ENCODE measurements around the gene PLD1. TPM values are rescaled to one million over a fixed set of nuclear protein-coding genes. Genes with fewer than 3 reads are reported as not detected.

PLD1 gene
- total RNA-seq, 4 donors from 2014 or later: 15.3 to 55.9 (median 45.4) TPM

- Histone ChIP-seq H3K27ac (no peak overlapping the region), H3K4me3 (no peak overlapping the region), H3K9me3 (no peaks in the 10 kb centered on the region), H3K4me1 (no peaks in the 10 kb centered on the region), H3K36me3 (no peaks in the 10 kb centered on the region), H3K27me3 (no peaks in the 10 kb centered on the region)
- no peak for DNase-seq (ENCODE audit: low spot score in 2 of 2)
- WGBS, 2 donors: 80 to 82% methylated on average over 6 of the region's 6 CpGs
- TF ChIP-seq EP300 (IDR thresholded peaks at IDR 0.05) (no peak), POLR2A (IDR thresholded peaks at IDR 0.05) (no peak), CTCF (IDR thresholded peaks at IDR 0.05) (no peak)
Measured at GRCh38 chr3:171574556-171575240, 235.6 kb downstream of the PLD1 start.

GRCh38 chr3:171569571-171570132, 240.6 kb downstream of the PLD1 start:
- no peak for DNase-seq (ENCODE audit: low spot score in 2 of 2)
- no peak overlapping the region for H3K4me3 ChIP-seq
- H3K9me3 ChIP-seq: no peaks in the 10 kb centered on the region
- no peaks in the 10 kb centered on the region for H3K4me1 ChIP-seq
- WGBS, 2 donors: 91 to 92% methylated on average over 7 of the region's 7 CpGs
- H3K27me3 ChIP-seq: no peaks in the 10 kb centered on the region
- no peaks in the 10 kb centered on the region for H3K36me3 ChIP-seq
- no peak for TF ChIP-seq CTCF (IDR thresholded peaks at IDR 0.05)
- TF ChIP-seq POLR2A (IDR thresholded peaks at IDR 0.05): no peak
- no peak overlapping the region for H3K27ac ChIP-seq

GRCh38 chr3:171568766-171569165, 241.5 kb downstream of the PLD1 start:
- no peak for DNase-seq (ENCODE audit: low spot score in 2 of 2)
- Histone ChIP-seq H3K9me3 (no peaks in the 10 kb centered on the region), H3K27me3 (no peaks in the 10 kb centered on the region), H3K4me1 (no peaks in the 10 kb centered on the region), H3K27ac (no peak overlapping the region), H3K36me3 (no peaks in the 10 kb centered on the region), H3K4me3 (no peak overlapping the region)
- no peak for TF ChIP-seq POLR2A (IDR thresholded peaks at IDR 0.05)
- no peak for TF ChIP-seq EP300 (IDR thresholded peaks at IDR 0.05)
- no peak for TF ChIP-seq CTCF (IDR thresholded peaks at IDR 0.05)

- TF ChIP-seq POLR2A (IDR thresholded peaks at IDR 0.05) (no peak), CTCF (IDR thresholded peaks at IDR 0.05) (peak; percentile 59 to 82 (median 73)), EP300 (IDR thresholded peaks at IDR 0.05) (no peak)
- no peak overlapping the region for H3K27ac ChIP-seq
- no peaks in the 10 kb centered on the region for H3K36me3 ChIP-seq
- no peaks in the 10 kb centered on the region for H3K27me3 ChIP-seq
- H3K4me1 ChIP-seq: no peaks in the 10 kb centered on the region
- DNase-seq (ENCODE audit: low spot score in 2 of 2): no peak
- no peaks in the 10 kb centered on the region for H3K9me3 ChIP-seq
- WGBS, 2 donors: 2 to 7% methylated on average over 4 of the region's 4 CpGs
- H3K4me3 ChIP-seq: no peak overlapping the region
Measured at GRCh38 chr3:171566803-171567422, 243.4 kb downstream of the PLD1 start.

- Histone ChIP-seq H3K27ac (no peak overlapping the region), H3K4me1 (no peaks in the 10 kb centered on the region), H3K9me3 (no peaks in the 10 kb centered on the region), H3K4me3 (no peak overlapping the region), H3K27me3 (no peaks in the 10 kb centered on the region), H3K36me3 (no peaks in the 10 kb centered on the region)
- WGBS, 2 donors: 56 to 71% methylated on average over 2 of the region's 2 CpGs
- no peak for DNase-seq (ENCODE audit: low spot score in 2 of 2)
- TF ChIP-seq CTCF (IDR thresholded peaks at IDR 0.05) (no peak), EP300 (IDR thresholded peaks at IDR 0.05) (no peak), POLR2A (IDR thresholded peaks at IDR 0.05) (no peak)
Measured at GRCh38 chr3:171565481-171566058, 244.7 kb downstream of the PLD1 start.

Measured in tibial nerve (tissue), 4 donors.